Measurements from ENCODE around the gene PRDM13. TPM values are rescaled to one million over a fixed set of nuclear protein-coding genes. Genes with fewer than 3 reads are reported as not detected.

PRDM13 gene
- total and polyA plus RNA-seq, 10 of the 15 experiments (the other 5 are each of a cell fraction or from before 2014, with no cell fraction given) = 0.02 to 0.15 (median 0.03) TPM; not detected in 6

GRCh38 chr6:99613409-99613704 lies 6.7 kb downstream of the PRDM13 start:
- CTCF ChIA-PET = interaction anchor here (1.2 kb wide), 1 partner anchor 145 kb away, joined by 3 read pairs; no protein-coding TSS in a partner anchor
- ATAC-seq (peak; percentile 66), DNase-seq (ENCODE audit: low read depth, low spot score) (no peak), FAIRE-seq (no peak)
- intact Hi-C loops (cut with micrococcal nuclease; ENCODE audit: unreplicated experiment) = loop anchor here (5.0 kb wide), 3 partner anchors 96 to 281 kb away; partner anchors contain the start of gene USP45
- Histone ChIP-seq H3K9ac (ENCODE audit: control insufficient read depth, insufficient read depth, low read length) (no peak overlapping the region), H3K79me2 (ENCODE audit: control insufficient read depth, insufficient read depth, low read length) (no peaks in the 10 kb centered on the region), H3K9me3 (replicated peaks; ENCODE audit: control insufficient read depth, insufficient read depth, low read length) (peaks cover 6% of the 10 kb centered on the region; the same call in 2 of the 3 replicates), H3K4me1 (ENCODE audit: control insufficient read depth, insufficient read depth, low read length) (peaks cover 19% of the 10 kb centered on the region), H4K20me1 (ENCODE audit: control insufficient read depth, insufficient read depth) (no peaks in the 10 kb centered on the region), H3K4me2 (ENCODE audit: control insufficient read depth, insufficient read depth) (peak overlapping the region; percentile 65), H3K27me3 (replicated peaks in 1 of 2; ENCODE audit: control insufficient read depth in 2 of 2, insufficient read depth in 2 of 2, low read length in 1 of 2) (peaks cover 3 to 20% of the 10 kb centered on the region in 2 experiments), H2AFZ (ENCODE audit: control insufficient read depth, low read depth, low read length) (peak overlapping the region; percentile 81), H3K36me3 (ENCODE audit: control insufficient read depth in 2 of 2, insufficient read depth in 2 of 2, low read length in 1 of 2) (no peaks in the 10 kb centered on the region), H3K27ac (ENCODE audit: control insufficient read depth, insufficient read depth) (no peak overlapping the region), H3K4me3 (peak overlapping the region; percentile 49; the same call in 1 of the 2 replicates)
- SMC1A ChIA-PET (ENCODE audit: uncharacterized antibody, unreplicated experiment) = no interaction called here
- WGBS (ENCODE audit: insufficient coverage, insufficient replicate concordance, low lambda C conversion rate, missing lambda C conversion rate) = 10% methylated on average over 24 of the region's 37 CpGs
- RAD21 ChIA-PET (ENCODE audit: unreplicated experiment) = no interaction called here
- BruUV-seq (replicated peaks) = no TSS peak
- POLR2A ChIA-PET = no interaction called here
- TF ChIP-seq CTCF (IDR thresholded peaks at IDR 0.05 in 2 of 3, conservative IDR thresholded peaks at IDR 0.05 in 1 of 3; ENCODE audit: control insufficient read depth in 2 of 3, extremely low read depth in 1 of 3, insufficient read depth in 1 of 3, low read depth in 3 of 3, low read length in 3 of 3) (peak; percentile 34 to 55 (median 38); a peak in 5 of 6 replicates), IKZF2 (IDR thresholded peaks at IDR 0.05) (no peak), SMC3 (IDR thresholded peaks at IDR 0.05; ENCODE audit: borderline replicate concordance, low read length) (peak; percentile 14; the same call in 1 of the 2 replicates), YY1 (IDR thresholded peaks at IDR 0.05; ENCODE audit: low read depth, low read length) (peak; percentile 29; the same call in 1 of the 2 replicates), IRF4 (IDR thresholded peaks at IDR 0.05; ENCODE audit: low read depth, low read length) (no peak), RAD21 (IDR thresholded peaks at IDR 0.05; ENCODE audit: insufficient read depth, low read depth, low read length) (peak; percentile 24; the same call in 1 of the 2 replicates), LARP7 (IDR thresholded peaks at IDR 0.05) (no peak)
- in situ Hi-C loops (cut with MboI) = no loop called here

Data from GM12878 (cell line).